WERI-Rb-1 (cell line): Measurements from ENCODE around the gene STAB2.

ENCODE experiments used
- DNase-seq: peaks from one replicate; pipeline ENCODE4 v3.0.0-alpha.2; 2020
- H3K27ac ChIP-seq: fragments of 250-450 bp; sonication (Bioruptor Pico); 2 replicates; pipeline ENCODE4 v1.5.1; 2020; ENCODE audit warnings: mild to moderate bottlenecking, moderate library complexity
- H3K27me3 ChIP-seq: fragments of 250-450 bp; sonication (Bioruptor Pico); 2 replicates; pipeline ENCODE4 v1.5.1; 2021; ENCODE audit warnings: mild to moderate bottlenecking, low read depth, moderate library complexity; ENCODE audit not compliant: insufficient read depth, severe bottlenecking
- H3K36me3 ChIP-seq: fragments of 250-450 bp; sonication (Bioruptor Pico); 2 replicates; pipeline ENCODE4 v1.5.1; 2020; ENCODE audit warnings: mild to moderate bottlenecking, moderate library complexity
- H3K4me3 ChIP-seq: 2 replicates; pipeline ENCODE4 v1.5.1; 2011; ENCODE audit warnings: low read depth, mild to moderate bottlenecking, control low read depth, low read length
- H3K9me3 ChIP-seq: fragments of 250-450 bp; sonication (Bioruptor Pico); 2 replicates; pipeline ENCODE4 v1.5.1; 2021; ENCODE audit warnings: mild to moderate bottlenecking, moderate library complexity; ENCODE audit not compliant: severe bottlenecking
- CTCF ChIP-seq: IDR thresholded peaks from 2 replicates; pipeline ENCODE4 v1.5.1; 2011; ENCODE audit warnings: low read depth, mild to moderate bottlenecking, control low read depth, inconsistent platforms, low read length

Gene STAB2

GRCh38 chr12:103573185-103573584 is 13.9 kb upstream of the STAB2 start:
- Histone ChIP-seq H3K9me3 (no peaks in the 10 kb centered on the region), H3K36me3 (no peaks in the 10 kb centered on the region), H3K4me3 (no peak overlapping the region), H3K27me3 (no peaks in the 10 kb centered on the region), H3K27ac (no peak overlapping the region)
- no peak for TF ChIP-seq CTCF
- no peak for DNase-seq

GRCh38 chr12:103578926-103579325 is 8.1 kb upstream of the STAB2 start:
- no peak for TF ChIP-seq CTCF
- Histone ChIP-seq H3K36me3 (no peaks in the 10 kb centered on the region), H3K27ac (no peak overlapping the region), H3K27me3 (no peaks in the 10 kb centered on the region), H3K9me3 (no peaks in the 10 kb centered on the region), H3K4me3 (no peak overlapping the region)
- no peak for DNase-seq

- TF ChIP-seq CTCF, result no peak
- Histone ChIP-seq H3K27me3 (no peaks in the 10 kb centered on the region), H3K36me3 (no peaks in the 10 kb centered on the region), H3K9me3 (no peaks in the 10 kb centered on the region), H3K27ac (no peak overlapping the region), H3K4me3 (no peak overlapping the region)
- no peak for DNase-seq
These were observed 7.0 kb upstream of the STAB2 start for GRCh38 chr12:103580026-103580425.

GRCh38 chr12:103583008-103583407 is 4.1 kb upstream of the STAB2 start:
- no peak overlapping the region for H3K27ac ChIP-seq
- no peak for DNase-seq
- H3K4me3 ChIP-seq, result no peak overlapping the region
- no peaks in the 10 kb centered on the region for H3K9me3 ChIP-seq
- no peaks in the 10 kb centered on the region for H3K27me3 ChIP-seq
- H3K36me3 ChIP-seq, result no peaks in the 10 kb centered on the region
- no peak for TF ChIP-seq CTCF

- no peak for TF ChIP-seq CTCF
- Histone ChIP-seq H3K27ac (no peak overlapping the region), H3K27me3 (no peaks in the 10 kb centered on the region), H3K36me3 (no peaks in the 10 kb centered on the region), H3K4me3 (no peak overlapping the region), H3K9me3 (no peaks in the 10 kb centered on the region)
- no peak for DNase-seq
These were observed 941 bp upstream of the STAB2 start for GRCh38 chr12:103586132-103586531.

GRCh38 chr12:103588680-103589079 is 1.6 kb downstream of the STAB2 start:
- Histone ChIP-seq H3K27ac (no peak overlapping the region), H3K27me3 (no peaks in the 10 kb centered on the region), H3K9me3 (no peaks in the 10 kb centered on the region), H3K36me3 (no peaks in the 10 kb centered on the region), H3K4me3 (no peak overlapping the region)
- no peak for DNase-seq
- no peak for TF ChIP-seq CTCF
